Cardiac fibroblast (primary cell): ENCODE results near the gene ADGRG6.
A peak's percentile ranks its signal among the peaks of the same experiment; 100 is the strongest.

ENCODE experiments used
- DNase-seq, 2 donors: peaks; one replicate each; pipeline versions ENCODE4 v3.0.0 to v3.0.0-alpha.2; 2010; ENCODE audit warnings: low read depth in 2 of 2
- H3K4me3 ChIP-seq, 2 donors: replicated peaks in 1 of 2; 1 replicate in 1 of 2; 2 replicates in 1 of 2; pipeline ENCODE4 v1.5.1; 2011; ENCODE audit warnings: low read depth in 2 of 2, low read length in 2 of 2, mild to moderate bottlenecking in 2 of 2, moderate library complexity in 1 of 2
- CTCF ChIP-seq: IDR thresholded peaks from one replicate; pipeline ENCODE4 v1.5.1; 2011; ENCODE audit warnings: low read depth, mild to moderate bottlenecking, low read length, inconsistent platforms

Gene ADGRG6

GRCh38 chr6:142353690-142354089 lies 51.9 kb downstream of the ADGRG6 start:
- no peak for DNase-seq
- no peak for TF ChIP-seq CTCF
- H3K4me3 ChIP-seq: no peak overlapping the region

DNA sequence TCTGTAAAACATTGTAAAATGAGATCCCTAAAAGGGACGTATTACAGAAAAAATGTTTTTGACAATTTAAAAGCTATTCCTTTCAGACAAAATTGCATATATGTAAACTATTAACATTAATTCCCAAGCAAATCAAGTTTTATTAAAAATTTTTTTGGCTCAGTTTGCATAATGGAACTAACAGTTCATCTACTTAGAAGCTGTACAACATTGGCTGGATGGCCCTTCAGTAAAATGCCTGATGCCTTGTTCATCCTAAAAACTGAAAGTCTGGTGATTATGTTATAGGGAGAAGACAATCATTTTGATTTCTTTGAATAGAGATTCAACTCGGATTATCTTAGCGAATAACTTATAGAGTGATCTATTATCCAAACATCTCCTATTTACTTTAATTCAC lies 52.8 kb downstream of the ADGRG6 start:
- no peak for TF ChIP-seq CTCF
- no peak for DNase-seq

GRCh38 chr6:142355520-142356174 lies 53.8 kb downstream of the ADGRG6 start:
- TF ChIP-seq CTCF: no peak
- DNase-seq: no peak
- H3K4me3 ChIP-seq: no peak overlapping the region

More for the DNA sequence above, 52.8 kb downstream of the ADGRG6 start:
- H3K4me3 ChIP-seq: no peak overlapping the region

- H3K4me3 ChIP-seq: no peak overlapping the region
- no peak for TF ChIP-seq CTCF
- DNase-seq: peak; percentile 59 to 84
Measured at GRCh38 chr6:142356201-142356883, 54.5 kb downstream of the ADGRG6 start.

DNA sequence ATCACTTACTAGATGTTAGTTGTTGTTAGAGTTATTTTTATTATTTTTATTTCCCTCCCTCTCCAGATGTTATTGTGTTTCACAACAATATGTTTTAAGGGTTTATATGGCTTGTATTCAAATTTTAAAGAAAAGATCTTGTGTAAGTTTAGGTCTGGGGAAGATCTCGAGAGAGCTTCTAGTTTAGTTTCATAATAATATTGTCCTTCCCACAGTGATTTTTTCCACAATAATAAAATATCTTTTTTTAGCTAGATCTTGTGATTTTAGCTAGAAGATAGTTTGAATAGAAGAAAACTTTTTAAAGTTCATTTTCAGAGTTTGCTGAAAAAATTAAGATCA lies 55.0 kb downstream of the ADGRG6 start:
- no peak overlapping the region for H3K4me3 ChIP-seq
- TF ChIP-seq CTCF: no peak
- DNase-seq: no peak

- no peak for TF ChIP-seq CTCF
- no peak overlapping the region for H3K4me3 ChIP-seq
- DNase-seq: no peak
Measured at GRCh38 chr6:142357879-142358278, 56.1 kb downstream of the ADGRG6 start.
